ENCODE measurements around the gene TMEM130. TPM values are rescaled to one million over a fixed set of nuclear protein-coding genes. Genes with fewer than 3 reads are reported as not detected.

TMEM130 gene, protein sequence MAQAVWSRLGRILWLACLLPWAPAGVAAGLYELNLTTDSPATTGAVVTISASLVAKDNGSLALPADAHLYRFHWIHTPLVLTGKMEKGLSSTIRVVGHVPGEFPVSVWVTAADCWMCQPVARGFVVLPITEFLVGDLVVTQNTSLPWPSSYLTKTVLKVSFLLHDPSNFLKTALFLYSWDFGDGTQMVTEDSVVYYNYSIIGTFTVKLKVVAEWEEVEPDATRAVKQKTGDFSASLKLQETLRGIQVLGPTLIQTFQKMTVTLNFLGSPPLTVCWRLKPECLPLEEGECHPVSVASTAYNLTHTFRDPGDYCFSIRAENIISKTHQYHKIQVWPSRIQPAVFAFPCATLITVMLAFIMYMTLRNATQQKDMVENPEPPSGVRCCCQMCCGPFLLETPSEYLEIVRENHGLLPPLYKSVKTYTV
- 1.2 and 1.3 TPM in 2 replicates for polyA plus RNA-seq (2012; rRNA removed)
- 0.54 and 0.76 TPM in 2 replicates for polyA plus RNA-seq (2012; cell fraction: cytosol; rRNA removed)
- 1.7 and 2.0 TPM in 2 replicates for polyA plus RNA-seq (2012; cell fraction: nucleus; rRNA removed)

DNA sequence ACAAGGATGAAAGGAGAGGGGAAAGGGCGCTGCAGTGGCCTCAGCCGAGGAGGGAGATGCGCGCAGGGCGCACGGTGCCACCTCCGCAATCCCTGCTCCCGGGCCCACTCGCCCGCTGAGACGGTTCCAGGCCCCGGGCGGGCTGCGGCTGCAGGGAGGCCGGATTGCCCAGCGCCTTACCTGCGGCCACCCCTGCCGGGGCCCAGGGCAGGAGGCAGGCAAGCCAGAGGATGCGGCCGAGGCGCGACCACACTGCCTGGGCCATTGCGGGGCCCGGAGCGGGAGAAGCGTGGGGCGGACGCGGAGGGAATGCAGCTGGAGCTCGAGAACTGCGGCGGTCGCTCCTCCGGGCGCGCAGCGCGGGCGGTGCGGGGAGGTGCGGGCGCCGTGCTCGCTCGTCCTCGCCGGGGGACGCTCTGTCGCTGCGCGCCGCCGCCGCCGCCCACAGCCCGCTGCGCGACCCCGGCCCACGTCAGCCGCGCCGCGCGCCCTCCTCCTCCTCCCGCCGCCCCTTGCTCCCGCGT is at the start of gene TMEM130:
TMEM130 (minus strand) TSS at position 418 of the 524 bp plus-strand sequence; CDS start at position 265, 153 bp downstream.
- WGBS (ENCODE audit: low lambda C conversion rate), result 9% methylated on average over 22 of the region's 69 CpGs
- Histone ChIP-seq H4K20me1 (ENCODE audit: insufficient read depth) (no peaks in the 10 kb centered on the region), H3F3A (replicated peaks; ENCODE audit: insufficient read depth) (no peaks in the 10 kb centered on the region), H3K9ac (no peak within 1 kb of the TSS), H3K27me3 (ENCODE audit: insufficient read depth) (peaks cover 21% of the 10 kb centered on the region), H3K27ac (ENCODE audit: low read depth in 2 of 2, low read length in 1 of 2) (peak within 1 kb of the TSS in 1 of 2 experiments; percentile 81; a peak in 1 of 4 replicates), H3K9me2 (no peaks in the 10 kb centered on the region), H3K36me3 (replicated peaks in 1 of 2; ENCODE audit: control insufficient read depth in 1 of 2, insufficient read depth in 2 of 2, low read length in 1 of 2) (no peaks in the 10 kb centered on the region), H3K4me2 (peak within 1 kb of the TSS; percentile 71), H2AFZ (ENCODE audit: low read depth) (no peak within 1 kb of the TSS), H3K9me3 (no peaks in the 10 kb centered on the region), H3K4me1 (ENCODE audit: control insufficient read depth in 1 of 2, insufficient read depth in 2 of 2, low read depth in 1 of 2, low read length in 1 of 2) (peaks cover 0 to 30% of the 10 kb centered on the region in 2 experiments; a peak in 1 of 4 replicates), H3K4me3 (ENCODE audit: low read depth in 2 of 2, low read length in 1 of 2) (peak within 1 kb of the TSS; percentile 52 to 55), H3K79me2 (ENCODE audit: insufficient read depth) (no peaks in the 10 kb centered on the region)
- POLR2A ChIA-PET, result interaction anchor here (1.3 kb wide), 1 partner anchor 9 kb away, joined by 5 read pairs; the partner anchor contains the start of gene TRRAP
- CTCF ChIA-PET, result interaction anchor here (0.9 to 4.1 kb wide), 4 partner anchors 8 to 448 kb away, joined by 3 to 34 read pairs (median 4); partner anchors contain the start of gene TRRAP
- peak; percentile 81 for DNase-seq
- TF ChIP-seq FOXJ3 (CRISPR knock-in tag; IDR thresholded peaks at IDR 0.05) (0 out of 2 replicates have a peak, but pooled peaks have one; percentile 29), ELF1 (IDR thresholded peaks at IDR 0.05) (no peak)

DNA sequence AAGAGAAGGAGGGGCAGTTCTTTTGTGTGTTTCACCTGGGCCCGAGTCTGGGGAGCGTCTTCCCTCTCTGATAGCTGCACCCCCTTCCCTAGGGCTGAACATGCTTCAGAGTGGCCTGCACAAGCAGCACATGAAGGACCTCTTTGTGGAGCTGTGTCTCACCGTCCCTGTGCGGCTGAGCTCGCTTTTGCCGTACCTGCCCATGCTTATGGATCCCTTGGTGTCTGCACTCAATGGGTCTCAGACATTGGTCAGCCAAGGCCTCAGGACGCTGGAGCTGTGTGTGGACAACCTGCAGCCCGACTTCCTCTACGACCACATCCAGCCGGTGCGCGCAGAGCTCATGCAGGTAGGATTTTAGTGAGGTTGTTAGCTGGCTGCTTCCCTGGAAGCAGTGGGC is 47.5 kb upstream of the TMEM130 start:
- Histone ChIP-seq H3K27me3 (ENCODE audit: insufficient read depth) (no peaks in the 10 kb centered on the region), H2AFZ (ENCODE audit: low read depth) (no peak overlapping the region), H3K36me3 (replicated peaks in 1 of 2; ENCODE audit: control insufficient read depth in 1 of 2, insufficient read depth in 2 of 2, low read length in 1 of 2) (peaks cover 49 to 94% of the 10 kb centered on the region in 2 experiments), H3K9me3 (no peaks in the 10 kb centered on the region), H3K4me2 (no peak overlapping the region), H3K4me1 (ENCODE audit: control insufficient read depth in 1 of 2, insufficient read depth in 2 of 2, low read depth in 1 of 2, low read length in 1 of 2) (peaks cover 0 to 7% of the 10 kb centered on the region in 2 experiments; a peak in 1 of 4 replicates), H3K79me2 (ENCODE audit: insufficient read depth) (peaks cover 14% of the 10 kb centered on the region; the same call in 1 of the 2 replicates), H3K4me3 (ENCODE audit: low read depth in 2 of 2, low read length in 1 of 2) (no peak overlapping the region), H4K20me1 (ENCODE audit: insufficient read depth) (peaks cover 11% of the 10 kb centered on the region), H3K9ac (no peak overlapping the region), H3F3A (replicated peaks; ENCODE audit: insufficient read depth) (peaks cover 21% of the 10 kb centered on the region), H3K27ac (ENCODE audit: low read depth in 2 of 2, low read length in 1 of 2) (no peak overlapping the region), H3K9me2 (no peaks in the 10 kb centered on the region)
- DNase-seq, result no peak
- 98% methylated on average over 9 of the region's 12 CpGs for WGBS (ENCODE audit: low lambda C conversion rate)
- ChIA-PET POLR2A (no interaction called here), CTCF (interaction anchor here (1.2 to 1.4 kb wide), 2 partner anchors 14 to 123 kb away, joined by 4 read pairs; no protein-coding TSS in a partner anchor)
- TF ChIP-seq RAD21 (IDR thresholded peaks at IDR 0.05; ENCODE audit: low read length) (no peak), TAF1 (IDR thresholded peaks at IDR 0.05; ENCODE audit: borderline replicate concordance, low read depth, low read length) (no peak), MXI1 (IDR thresholded peaks at IDR 0.05; ENCODE audit: low read depth, low read length) (no peak), GATA2 (CRISPR knock-in tag; IDR thresholded peaks at IDR 0.05) (no peak), EP300 (IDR thresholded peaks at IDR 0.05; ENCODE audit: borderline replicate concordance in 1 of 2, low read depth in 1 of 2, low read length in 1 of 2) (no peak), EZH2phosphoT487 (IDR thresholded peaks at IDR 0.05; ENCODE audit: borderline replicate concordance, low read depth) (no peak), CHD2 (IDR thresholded peaks at IDR 0.05; ENCODE audit: low read length, partially characterized antibody) (no peak), MEF2A (IDR thresholded peaks at IDR 0.05; ENCODE audit: borderline replicate concordance, low read depth) (no peak)
- TF ChIP-seq, protein P1, sequence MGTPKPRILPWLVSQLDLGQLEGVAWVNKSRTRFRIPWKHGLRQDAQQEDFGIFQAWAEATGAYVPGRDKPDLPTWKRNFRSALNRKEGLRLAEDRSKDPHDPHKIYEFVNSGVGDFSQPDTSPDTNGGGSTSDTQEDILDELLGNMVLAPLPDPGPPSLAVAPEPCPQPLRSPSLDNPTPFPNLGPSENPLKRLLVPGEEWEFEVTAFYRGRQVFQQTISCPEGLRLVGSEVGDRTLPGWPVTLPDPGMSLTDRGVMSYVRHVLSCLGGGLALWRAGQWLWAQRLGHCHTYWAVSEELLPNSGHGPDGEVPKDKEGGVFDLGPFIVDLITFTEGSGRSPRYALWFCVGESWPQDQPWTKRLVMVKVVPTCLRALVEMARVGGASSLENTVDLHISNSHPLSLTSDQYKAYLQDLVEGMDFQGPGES (IDR thresholded peaks at IDR 0.05; ENCODE audit: low read depth, low read length), result no peak
- TF ChIP-seq, protein P2, sequence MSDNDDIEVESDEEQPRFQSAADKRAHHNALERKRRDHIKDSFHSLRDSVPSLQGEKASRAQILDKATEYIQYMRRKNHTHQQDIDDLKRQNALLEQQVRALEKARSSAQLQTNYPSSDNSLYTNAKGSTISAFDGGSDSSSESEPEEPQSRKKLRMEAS (IDR thresholded peaks at IDR 0.05; ENCODE audit: low read depth), result no peak
- TF ChIP-seq, protein P3, sequence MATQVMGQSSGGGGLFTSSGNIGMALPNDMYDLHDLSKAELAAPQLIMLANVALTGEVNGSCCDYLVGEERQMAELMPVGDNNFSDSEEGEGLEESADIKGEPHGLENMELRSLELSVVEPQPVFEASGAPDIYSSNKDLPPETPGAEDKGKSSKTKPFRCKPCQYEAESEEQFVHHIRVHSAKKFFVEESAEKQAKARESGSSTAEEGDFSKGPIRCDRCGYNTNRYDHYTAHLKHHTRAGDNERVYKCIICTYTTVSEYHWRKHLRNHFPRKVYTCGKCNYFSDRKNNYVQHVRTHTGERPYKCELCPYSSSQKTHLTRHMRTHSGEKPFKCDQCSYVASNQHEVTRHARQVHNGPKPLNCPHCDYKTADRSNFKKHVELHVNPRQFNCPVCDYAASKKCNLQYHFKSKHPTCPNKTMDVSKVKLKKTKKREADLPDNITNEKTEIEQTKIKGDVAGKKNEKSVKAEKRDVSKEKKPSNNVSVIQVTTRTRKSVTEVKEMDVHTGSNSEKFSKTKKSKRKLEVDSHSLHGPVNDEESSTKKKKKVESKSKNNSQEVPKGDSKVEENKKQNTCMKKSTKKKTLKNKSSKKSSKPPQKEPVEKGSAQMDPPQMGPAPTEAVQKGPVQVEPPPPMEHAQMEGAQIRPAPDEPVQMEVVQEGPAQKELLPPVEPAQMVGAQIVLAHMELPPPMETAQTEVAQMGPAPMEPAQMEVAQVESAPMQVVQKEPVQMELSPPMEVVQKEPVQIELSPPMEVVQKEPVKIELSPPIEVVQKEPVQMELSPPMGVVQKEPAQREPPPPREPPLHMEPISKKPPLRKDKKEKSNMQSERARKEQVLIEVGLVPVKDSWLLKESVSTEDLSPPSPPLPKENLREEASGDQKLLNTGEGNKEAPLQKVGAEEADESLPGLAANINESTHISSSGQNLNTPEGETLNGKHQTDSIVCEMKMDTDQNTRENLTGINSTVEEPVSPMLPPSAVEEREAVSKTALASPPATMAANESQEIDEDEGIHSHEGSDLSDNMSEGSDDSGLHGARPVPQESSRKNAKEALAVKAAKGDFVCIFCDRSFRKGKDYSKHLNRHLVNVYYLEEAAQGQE (IDR thresholded peaks at IDR 0.05; ENCODE audit: low read depth, low read length), result no peak
- TF ChIP-seq, protein P4, sequence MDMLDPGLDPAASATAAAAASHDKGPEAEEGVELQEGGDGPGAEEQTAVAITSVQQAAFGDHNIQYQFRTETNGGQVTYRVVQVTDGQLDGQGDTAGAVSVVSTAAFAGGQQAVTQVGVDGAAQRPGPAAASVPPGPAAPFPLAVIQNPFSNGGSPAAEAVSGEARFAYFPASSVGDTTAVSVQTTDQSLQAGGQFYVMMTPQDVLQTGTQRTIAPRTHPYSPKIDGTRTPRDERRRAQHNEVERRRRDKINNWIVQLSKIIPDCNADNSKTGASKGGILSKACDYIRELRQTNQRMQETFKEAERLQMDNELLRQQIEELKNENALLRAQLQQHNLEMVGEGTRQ (IDR thresholded peaks at IDR 0.05; ENCODE audit: borderline replicate concordance, low read depth, low read length), result no peak
- TF ChIP-seq, protein P5, sequence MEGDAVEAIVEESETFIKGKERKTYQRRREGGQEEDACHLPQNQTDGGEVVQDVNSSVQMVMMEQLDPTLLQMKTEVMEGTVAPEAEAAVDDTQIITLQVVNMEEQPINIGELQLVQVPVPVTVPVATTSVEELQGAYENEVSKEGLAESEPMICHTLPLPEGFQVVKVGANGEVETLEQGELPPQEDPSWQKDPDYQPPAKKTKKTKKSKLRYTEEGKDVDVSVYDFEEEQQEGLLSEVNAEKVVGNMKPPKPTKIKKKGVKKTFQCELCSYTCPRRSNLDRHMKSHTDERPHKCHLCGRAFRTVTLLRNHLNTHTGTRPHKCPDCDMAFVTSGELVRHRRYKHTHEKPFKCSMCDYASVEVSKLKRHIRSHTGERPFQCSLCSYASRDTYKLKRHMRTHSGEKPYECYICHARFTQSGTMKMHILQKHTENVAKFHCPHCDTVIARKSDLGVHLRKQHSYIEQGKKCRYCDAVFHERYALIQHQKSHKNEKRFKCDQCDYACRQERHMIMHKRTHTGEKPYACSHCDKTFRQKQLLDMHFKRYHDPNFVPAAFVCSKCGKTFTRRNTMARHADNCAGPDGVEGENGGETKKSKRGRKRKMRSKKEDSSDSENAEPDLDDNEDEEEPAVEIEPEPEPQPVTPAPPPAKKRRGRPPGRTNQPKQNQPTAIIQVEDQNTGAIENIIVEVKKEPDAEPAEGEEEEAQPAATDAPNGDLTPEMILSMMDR (IDR thresholded peaks at IDR 0.05), result no peak

Measured in SK-N-SH (cell line).